SW480 (cell line): ENCODE data around the gene GC.
"Not testable (repeated sequence)": the region's sequence is repeated elsewhere in the genome, so short reads cannot be mapped to it uniquely, and the experiment has no call there.

Source experiments
- DNase-seq: peaks from one replicate; pipeline ENCODE4 v3.0.0-alpha.2; 2016; ENCODE audit warnings: low spot score

Gene GC

DNA sequence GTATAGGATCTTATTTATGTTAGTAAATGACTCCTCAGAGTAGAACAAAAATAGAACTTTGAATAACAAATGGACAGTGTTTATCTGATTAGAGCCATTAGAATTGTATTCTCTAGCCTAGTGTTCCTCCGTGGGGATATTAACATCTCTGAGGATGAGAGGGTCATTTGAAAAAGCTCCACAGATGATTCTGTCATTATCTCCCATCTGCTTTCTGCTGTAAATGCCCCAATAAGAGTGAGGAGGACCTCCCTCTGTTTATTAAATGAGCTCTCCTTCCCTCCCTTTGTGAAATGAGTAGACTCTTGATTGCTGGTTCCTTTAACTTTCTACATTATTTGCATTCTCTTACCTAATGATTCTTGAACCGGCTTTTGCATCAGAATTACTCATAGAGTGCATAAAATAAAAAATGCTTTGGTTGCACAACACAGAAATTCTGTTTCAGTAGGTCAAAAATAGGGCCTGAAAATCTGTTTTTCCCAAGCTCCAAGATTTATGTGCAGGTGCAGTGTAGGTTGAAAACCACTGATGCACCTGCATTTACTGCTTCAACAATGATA is 18.0 kb downstream of the GC start:
- no peak for DNase-seq

DNA sequence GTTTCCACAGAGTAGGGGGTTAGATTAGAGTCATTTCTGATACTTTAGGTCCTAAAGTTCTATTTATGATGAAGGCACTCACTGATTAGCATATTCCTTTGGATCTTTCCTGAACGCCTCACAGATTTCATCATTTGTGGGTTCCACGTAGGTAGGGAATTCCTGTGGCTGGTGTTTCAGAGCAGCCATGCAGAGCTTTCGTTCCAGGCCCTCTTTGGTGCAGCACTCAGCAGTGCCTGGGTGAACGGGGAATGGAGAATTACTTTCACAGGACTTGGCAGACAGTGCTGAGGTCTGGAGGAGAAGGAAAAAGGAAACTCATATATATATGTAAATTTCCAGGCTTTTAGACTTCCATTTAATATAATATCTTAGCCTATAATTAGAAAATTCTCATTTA is 18.5 kb downstream of the GC start:
- DNase-seq: peak; percentile 20

DNA sequence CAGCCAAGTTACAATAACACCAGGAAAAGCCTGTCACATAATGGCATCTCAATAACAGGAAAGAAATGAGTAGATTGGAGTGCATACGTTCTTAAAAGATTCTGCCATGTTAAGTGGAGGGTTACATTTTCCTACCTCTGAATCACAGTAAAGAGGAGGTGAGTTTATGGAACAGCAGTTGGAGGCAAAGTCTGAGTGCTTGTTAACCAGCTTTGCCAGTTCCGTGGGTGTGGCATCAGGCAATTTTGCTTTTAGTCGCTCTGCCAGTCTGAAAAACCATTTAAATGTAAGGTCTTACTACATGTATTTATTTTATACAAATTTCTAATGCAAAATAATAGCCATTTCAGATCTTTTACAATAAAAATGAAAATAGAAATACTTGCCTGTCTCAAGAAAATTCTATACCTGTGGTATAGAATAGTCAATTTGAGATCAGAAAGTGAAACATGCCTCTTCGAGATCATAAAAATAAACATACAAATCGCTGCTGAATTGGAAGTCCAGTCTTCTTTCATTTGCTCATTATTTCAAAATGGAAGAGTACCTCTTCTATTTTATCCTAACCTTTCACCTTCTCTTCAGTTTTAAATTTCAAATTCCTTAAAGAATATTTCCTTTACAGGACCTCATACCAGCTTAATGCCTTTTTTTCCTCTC is 31.4 kb downstream of the GC start:
- no peak for DNase-seq

DNA sequence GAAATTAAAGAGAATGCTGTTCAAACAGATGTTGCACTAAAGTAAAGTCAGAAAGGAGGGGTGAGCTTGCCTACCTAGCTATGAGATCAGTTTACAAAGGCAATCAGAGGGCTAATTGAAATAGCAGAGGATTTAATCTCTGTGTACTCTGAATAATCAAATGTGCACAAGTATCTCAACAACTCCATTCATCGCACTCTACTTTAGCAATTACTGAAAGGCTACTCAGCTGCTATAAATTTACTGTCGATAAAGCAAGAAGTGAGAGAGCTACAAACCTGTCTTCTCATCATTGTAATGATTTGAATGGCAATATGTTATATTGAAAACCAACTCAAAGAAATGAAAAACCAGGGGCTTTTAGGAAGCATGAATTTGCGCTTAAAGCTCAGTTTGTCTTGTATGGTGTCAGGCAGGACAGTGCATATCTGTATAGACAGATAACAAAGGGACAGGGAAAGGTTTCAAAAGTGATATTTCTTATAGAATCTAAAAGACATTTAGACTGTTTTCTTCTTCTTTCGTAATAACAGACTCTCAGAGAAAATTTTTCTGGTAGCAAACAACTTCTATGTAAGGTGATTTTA is 34.8 kb downstream of the GC start:
- DNase-seq: no peak

DNA sequence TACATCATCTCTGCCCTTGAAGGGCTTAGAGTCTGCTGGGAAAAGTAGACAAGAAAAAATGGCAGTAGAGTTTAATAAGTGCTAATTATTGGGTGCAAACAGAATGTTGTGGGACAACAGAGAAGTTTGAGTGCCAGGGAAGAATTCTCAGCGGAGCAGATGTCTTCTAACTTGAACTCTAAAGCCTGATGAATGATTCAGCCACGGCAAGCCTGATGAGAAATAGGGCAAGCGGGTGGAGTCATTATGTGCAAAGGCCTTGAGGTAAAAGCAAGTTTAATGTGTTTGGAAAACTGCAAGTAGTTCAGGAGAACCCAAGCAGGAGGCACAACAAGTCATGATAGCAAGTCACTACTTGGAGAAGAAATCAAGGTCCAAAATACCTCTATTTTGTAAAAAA is 37.5 kb downstream of the GC start:
- no peak for DNase-seq

DNA sequence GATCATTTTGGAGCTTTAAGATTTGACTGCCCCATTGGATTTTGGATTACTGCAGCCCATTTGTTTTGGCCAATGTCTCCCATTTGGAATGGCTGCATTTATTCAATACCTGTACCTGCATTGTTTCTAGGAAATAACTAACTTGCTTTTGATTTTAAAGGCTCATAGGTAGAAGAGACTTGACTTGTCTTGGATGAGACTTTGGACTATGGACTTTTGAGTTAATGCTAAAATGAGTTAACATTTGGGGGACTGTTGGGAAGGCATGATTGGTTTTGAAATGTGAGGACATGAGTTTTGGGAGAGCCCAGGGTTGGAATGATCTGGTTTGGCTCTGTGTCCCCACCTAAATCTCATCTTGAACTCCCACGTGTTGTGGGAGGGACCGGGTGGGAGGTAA is 45.1 kb downstream of the GC start:
- DNase-seq: not testable (repeated sequence)

DNA sequence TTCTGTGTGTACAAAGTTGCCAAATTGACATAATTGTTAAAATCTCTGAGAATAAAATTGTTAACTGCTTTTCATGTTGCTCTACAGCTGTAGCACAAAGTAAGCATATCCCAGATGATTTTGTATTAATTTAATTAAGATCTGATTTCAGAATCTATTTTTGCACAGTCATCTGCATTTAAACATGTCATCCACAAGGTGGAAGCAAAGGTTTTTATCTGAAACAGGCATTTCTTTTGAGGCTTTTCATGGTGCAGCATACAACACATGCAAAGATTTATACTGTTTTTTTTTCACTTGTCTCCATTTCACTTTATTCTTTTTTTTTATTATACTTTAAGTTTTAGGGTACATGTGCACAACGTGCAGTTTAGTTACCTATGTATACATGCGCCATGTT is 51.2 kb downstream of the GC start:
- DNase-seq: peak; percentile 17

DNA sequence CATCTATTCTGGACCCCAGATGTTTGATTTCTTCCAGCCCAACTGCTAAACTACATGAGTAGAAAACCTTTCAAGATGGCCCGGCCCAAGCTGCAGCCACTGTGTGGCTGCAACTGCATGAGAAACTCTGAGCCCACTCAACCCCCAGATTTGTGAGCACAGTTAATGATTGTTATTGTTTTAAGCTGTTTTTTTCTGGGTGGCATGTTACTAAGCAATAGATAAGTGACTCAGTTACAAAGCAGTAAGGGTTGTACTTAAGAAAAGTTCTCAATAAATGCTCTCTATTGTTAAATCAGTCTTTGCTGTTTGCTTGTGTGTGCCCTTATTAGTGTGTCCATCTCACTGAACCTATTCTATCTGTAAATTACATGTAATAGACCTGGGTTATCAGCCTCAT is 51.8 kb downstream of the GC start:
- DNase-seq: no peak

DNA sequence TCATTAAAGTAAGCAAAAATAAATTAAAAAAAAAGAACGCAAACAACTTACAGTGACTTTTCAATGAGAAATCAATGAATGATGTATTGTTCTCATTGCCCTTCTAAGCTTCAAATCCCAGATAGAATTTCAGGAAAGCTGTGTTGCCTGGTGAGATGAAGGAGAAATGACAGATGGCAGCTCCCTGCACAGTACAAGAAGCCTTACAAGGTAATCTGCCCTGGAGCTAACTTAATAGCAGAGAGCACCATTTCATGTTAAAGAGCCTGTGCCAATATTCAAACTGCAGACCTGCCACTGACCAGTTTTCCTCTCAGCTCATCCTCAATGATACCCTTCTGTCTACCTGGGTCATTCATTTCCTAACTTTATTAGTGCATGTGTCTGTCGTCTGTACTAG is 54.0 kb downstream of the GC start:
- no peak for DNase-seq

DNA sequence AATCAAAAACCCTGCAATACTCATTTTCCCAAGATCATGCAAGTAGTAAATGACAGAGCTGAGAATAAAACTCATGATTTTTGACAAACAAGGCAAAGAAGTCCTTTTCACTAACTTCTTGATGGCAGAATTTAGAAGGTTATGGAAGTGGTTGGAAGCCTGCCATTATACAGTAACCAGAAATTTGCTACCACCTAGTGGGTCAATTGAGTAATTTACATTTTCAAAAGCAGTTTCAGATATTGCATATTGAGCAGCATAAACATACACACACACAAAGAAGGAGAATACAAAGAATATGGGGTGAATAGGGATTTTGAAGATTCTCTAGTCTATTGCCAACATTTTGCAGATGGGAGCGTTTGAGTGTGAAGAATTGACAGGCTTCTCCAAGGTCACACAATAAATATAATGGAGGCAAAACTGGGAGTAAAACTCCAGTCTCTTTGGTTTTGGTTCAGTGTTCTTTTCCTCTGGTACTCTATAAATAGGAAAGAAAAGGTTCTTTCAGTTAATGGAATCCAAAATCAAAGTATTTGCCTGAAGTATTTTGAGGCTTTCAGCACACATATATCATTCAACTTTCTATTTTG is 70.2 kb downstream of the GC start:
- peak; percentile 14 for DNase-seq

DNA sequence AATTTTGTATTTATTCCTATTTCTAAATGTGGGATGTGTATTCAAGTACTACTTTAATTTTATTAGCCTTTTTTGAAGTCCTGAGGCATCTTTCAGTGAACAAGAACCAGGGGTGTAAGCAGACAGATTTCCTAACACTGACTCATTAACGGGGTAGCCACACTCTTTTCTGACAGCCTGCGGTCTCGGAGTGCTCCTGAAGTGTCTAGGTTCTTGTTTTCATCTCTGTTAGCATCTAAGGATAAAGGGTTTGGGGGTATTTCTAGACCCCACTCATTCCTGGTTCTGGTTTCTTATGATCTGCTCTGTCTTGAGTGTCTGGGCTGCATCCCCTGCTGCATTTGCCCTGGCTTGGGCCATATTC is 71.9 kb downstream of the GC start:
- DNase-seq: no peak

DNA sequence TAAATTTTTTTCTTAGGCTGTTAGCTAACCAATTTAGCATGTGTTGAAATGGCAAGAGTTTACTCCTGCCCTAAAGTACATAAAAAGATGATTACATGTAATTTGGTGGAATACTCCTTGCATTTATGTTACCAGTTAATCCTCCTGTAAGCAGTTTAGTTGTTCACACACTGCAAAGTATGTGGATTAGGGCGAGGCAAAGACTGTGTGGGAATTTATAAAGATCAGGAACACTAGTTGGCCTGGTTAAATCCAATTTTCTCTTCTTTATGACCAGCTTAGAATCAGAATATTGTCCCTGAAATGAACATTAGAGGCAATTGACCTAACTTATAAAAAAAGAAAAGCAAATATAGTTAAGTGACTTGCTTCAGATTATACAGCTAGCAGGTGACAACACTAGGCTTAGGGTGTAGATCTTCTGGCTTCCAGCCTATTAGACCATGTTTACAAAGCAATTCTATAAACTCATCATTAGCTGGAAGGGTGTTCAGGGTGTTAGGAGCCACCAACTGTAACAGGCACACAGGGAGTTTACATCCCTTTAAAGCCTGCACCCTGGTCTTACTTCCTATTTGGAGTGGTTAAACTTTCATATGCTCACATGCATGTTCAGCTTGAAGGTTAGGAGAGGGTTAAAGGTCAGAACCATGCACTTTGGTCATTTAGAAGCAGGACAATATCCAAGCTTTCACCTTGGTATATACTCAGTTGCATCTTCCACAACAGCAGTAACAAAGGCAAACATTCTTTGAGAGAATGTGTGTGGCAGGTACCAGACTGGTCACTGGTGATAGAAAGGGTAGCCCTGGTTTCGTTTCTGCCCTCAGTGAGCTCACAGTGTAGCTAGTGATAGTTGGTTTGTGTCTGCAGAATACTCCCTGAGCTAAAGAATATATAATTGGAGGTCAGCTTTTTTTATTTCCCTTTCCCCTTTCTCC is 72.6 kb downstream of the GC start:
- DNase-seq: no peak

DNA sequence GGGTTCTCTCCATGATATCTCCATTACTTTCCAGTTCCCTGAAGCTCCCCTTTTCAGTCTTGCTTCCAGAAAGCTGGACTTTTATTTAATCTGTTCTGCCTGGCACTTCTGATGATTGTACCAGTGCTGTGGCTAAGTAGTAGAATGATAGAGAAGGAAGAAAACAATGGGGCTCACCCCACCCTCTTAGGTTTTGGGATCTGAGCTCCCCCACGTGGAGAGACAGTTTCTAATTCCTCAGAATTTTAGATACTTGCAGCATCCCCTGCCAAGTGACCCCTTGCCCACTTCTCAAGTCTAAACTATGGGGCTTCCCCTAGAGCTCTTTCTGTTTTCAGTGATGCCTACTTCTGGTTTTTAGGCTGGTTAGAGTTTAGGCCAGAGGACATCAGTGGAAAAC is 73.9 kb downstream of the GC start:
- no peak for DNase-seq

DNA sequence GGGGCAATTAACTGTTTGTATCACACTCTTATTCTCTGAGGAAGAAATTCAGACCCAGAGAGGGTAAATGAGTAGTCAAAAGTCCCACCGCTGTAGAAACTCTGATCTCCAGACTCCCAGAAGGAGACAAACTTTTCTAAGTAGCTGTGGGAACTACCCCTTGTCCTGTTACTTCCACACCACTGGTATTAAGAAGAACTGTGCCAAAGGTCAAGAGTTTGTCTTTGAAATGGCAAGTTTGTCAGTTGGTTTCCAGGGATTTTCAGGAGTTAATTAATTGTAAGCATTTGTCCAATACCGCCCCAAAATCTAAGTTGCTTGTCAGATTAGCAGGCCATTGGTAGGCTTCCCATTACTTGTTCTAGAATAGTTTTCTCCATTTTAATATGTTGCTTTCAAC is 85.7 kb downstream of the GC start:
- DNase-seq: no peak

DNA sequence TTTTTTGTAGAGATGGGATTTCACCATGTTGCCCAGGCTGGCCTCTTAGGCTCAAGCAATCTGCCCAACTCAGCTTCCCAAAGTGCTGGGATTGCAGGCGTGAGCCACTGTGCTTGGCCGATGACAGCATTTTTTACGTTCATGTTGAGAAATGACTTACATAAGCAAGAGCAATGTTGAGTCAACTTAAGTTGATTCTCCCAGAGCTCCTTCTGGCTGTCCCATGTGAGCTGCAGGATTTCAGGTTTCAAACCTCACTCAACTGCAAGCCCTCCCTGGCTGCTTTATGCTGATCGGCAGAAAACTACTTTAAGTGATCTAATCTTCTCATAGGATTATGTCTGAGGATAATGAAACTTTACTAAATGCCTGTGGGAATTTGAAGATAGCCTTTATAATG is 86.8 kb downstream of the GC start:
- DNase-seq: no peak

DNA sequence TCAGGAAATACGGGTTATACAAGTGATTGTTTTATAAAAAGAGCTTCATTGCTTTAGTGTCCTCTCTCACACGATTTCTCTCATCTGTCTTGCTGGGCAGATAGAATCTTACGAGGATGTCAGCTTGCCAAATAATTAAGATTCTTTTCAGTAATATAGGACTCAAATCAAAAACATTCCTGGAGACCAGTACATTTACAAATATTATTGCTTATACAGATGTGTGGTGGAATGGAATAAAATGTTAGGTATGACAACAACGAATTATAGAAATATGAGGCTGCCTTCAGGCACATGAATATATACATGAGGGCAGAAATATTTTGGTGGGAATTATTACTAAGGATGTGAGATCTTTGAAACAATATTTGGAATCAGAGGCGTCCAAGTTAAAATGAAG is 88.9 kb downstream of the GC start:
- no peak for DNase-seq

DNA sequence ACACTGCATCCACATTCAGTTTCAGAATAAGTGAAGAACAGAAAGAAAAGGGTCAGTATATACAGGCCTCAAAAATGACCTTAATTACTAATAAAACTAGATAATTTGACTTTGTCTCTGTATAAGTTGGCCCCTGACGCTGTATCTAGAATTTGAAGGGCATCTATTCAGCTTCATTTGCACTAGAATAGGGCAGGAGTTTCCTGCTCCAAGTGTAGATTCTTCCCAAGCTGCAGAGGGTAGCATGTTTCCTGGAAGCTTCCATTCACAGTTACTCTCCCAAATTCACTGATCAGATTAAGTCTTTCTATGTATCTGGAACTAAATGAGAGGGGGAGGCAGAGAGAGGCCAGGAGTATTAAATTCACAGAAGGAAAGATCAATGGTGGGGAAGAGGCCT is 90.9 kb downstream of the GC start:
- DNase-seq: no peak

DNA sequence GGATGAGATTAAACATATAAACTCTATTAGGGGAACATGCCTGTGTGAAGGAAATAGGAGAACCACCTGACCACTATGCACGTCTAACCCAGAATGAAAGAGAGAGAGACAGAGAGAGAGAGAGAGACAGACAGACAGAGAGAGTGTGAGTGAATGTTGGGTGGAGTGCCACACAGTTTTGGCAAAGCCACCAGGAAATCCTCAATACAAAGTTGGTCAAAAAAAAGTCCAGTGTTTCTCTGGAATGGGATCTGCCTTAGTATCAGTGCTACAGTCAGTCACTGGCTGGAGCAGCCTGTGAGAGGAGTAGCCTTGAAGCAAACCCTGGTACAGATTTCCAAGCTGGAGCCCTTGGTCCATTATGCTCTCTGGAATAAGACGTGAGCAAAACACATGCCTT is 91.7 kb downstream of the GC start:
- no peak for DNase-seq
